AG09319 (cell line): ENCODE measurements around the gene ZNF283.
"Not testable (repeated sequence)": the region's sequence is repeated elsewhere in the genome, so short reads cannot be mapped to it uniquely, and the experiment has no call there.

Experiments
- DNase-seq: peaks from one replicate; pipeline ENCODE4 v3.0.0-alpha.2; 2010; ENCODE audit warnings: low read depth; ENCODE audit errors: extremely low read depth
- CTCF ChIP-seq: IDR thresholded peaks from 2 replicates; pipeline ENCODE4 v1.5.1; 2011; ENCODE audit warnings: low read depth, mild to moderate bottlenecking, inconsistent platforms, low read length, moderate library complexity

ZNF283 gene

GRCh38 chr19:43839139-43839538 is 12.0 kb downstream of the ZNF283 start:
- TF ChIP-seq CTCF = no peak
- DNase-seq = no peak

- DNase-seq = no peak
- no peak for TF ChIP-seq CTCF
These were observed 14.9 kb downstream of the ZNF283 start for GRCh38 chr19:43842007-43842406.

DNA sequence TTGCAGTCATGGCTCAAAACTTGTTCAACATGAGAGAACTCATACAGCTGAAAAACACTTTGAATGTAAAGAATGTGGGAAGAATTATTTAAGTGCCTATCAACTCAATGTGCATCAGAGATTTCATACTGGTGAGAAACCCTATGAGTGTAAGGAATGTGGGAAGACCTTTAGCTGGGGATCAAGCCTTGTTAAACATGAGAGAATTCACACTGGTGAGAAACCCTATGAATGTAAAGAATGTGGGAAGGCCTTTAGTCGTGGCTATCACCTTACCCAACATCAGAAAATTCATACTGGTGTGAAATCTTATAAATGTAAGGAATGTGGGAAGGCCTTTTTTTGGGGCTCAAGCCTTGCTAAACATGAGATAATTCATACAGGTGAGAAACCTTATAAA is 20.1 kb downstream of the ZNF283 start:
- no peak for DNase-seq

DNA sequence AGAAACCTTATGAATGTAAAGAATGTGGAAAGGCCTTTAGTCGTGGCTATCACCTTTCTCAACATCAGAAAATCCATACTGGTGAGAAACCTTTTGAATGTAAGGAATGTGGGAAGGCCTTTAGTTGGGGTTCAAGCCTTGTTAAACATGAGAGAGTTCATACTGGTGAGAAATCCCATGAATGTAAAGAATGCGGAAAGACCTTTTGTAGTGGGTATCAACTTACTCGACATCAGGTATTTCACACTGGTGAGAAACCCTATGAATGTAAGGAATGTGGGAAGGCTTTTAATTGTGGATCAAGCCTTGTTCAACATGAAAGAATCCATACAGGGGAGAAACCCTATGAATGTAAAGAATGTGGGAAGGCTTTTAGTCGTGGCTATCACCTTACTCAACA is 20.8 kb downstream of the ZNF283 start:
- DNase-seq = no peak
- no peak for TF ChIP-seq CTCF

More for the DNA sequence above, 20.1 kb downstream of the ZNF283 start:
- TF ChIP-seq CTCF = no peak

DNA sequence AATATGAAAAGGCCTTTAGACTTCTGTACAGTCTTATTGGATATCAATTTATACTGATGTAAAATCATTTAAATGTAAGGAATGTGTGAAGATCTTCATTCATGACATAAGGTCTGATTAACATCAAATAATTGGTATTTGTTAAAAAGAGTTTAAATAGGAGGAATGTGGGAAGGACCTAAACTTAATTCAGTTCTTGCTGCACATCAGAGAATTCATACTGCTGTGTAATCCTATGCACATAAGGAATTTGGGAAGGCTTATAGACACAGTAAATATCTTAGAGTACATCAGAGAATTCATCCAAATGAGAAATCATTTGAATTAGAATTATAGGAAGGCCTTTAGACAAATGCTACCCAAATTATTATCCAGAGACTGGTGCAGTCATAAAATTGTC is 21.7 kb downstream of the ZNF283 start:
- DNase-seq = no peak

DNA sequence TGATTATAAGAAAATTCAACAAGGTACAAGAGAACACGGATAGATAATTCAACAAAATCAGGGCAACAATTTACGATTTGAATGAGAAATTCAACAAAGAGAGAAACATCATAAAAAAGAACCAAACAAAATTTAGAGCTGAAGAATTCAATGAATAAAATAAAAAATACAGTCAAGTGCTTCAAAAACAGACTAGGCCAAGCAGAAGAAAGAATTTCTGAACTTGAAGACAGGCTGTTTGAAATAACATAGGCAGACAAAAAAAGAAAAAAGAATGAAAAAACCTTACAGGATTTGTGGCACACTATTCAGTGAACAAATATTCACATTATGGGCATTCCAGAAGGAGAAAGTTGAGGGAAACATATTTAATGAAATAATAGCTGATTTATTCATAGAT is 31.1 kb downstream of the ZNF283 start:
- TF ChIP-seq CTCF = no peak

More for the DNA sequence above, 21.7 kb downstream of the ZNF283 start:
- no peak for TF ChIP-seq CTCF

GRCh38 chr19:43866923-43867322 is 39.8 kb downstream of the ZNF283 start:
- not testable (repeated sequence) for DNase-seq

More for the DNA sequence above, 31.1 kb downstream of the ZNF283 start:
- DNase-seq = no peak

DNA sequence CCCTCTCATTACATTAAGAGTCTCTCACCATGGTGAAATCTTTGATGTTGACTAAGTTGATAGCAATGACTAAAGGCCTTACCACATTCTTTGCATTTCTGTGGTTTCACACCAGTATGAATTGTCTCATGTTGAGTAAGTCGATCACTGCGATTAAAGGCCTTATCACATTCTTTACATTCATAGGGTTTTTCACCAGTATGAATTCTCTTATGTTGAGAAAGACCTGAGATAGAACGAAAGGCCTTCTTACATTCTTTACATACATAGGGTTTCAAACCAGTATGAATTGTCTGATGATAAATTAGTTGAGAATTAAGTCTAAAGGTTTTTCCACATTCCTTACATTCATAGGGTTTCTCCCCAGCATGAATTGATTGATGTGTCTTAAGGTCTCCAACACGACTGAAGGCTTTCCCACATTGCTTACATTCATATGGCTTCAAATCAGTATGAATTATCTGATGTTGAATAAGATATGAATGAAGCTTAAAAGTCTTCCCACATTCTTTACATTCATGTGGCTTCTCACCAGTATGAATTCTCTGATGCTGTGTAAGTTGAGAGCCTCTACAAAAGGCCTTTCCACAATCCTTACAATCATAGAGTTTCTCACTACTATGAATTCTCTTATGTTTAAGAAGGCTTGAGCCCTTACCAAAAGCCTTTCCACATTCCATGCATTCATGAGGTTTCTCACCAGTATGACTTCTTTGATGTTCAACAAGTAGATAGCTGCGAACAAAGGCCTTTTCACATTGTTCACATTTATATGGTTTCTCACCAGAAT is 45.6 kb downstream of the ZNF283 start:
- no peak for TF ChIP-seq CTCF
- DNase-seq = no peak
